ENCODE measurements around the gene IGLL1. TPM values are rescaled to one million over a fixed set of nuclear protein-coding genes. Genes with fewer than 3 reads are reported as not detected.
A peak's percentile ranks its signal among the peaks of the same experiment; 100 is the strongest.

IGLL1 gene
- polyA plus RNA-seq, 6 donors from 2014 or later: not detected

DNA sequence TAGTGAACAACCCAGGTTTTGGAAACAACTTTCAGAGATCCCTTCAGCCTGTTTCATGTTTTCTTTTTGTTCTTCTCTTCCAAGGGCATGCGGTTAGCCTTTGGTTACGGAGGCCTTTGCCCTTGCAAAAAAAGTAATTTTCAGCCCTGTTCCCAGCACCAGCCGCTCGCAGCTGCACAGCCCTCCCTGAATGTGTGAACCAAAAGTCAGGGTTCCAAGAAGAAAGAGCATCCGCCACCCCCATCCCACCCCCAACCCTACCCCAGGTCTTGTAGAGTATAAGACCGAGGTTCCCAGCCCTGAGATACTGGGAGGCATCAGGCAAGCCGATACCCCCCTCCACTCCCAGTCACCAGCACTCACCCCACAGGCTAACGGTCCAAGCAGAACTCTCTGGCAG, 56.4 kb downstream of the IGLL1 start:
- peak overlapping the region in 2 of 8 donors; percentile 24 to 41 for H3K4me3 Mint-ChIP-seq

More for the DNA sequence above, 56.4 kb downstream of the IGLL1 start:
- Mint-ChIP-seq H3K9me3 (peaks cover 0 to 3% (median 0%) of the 10 kb centered on the region in 7 donors), H3K4me1 (peaks cover 9 to 21% (median 9%) of the 10 kb centered on the region in 3 donors), H3K27me3 (peaks cover 11 to 33% (median 24%) of the 10 kb centered on the region in 3 donors), H3K27ac (peak overlapping the region in 1 of 6 donors; percentile 24), H3K36me3 (no peaks in the 10 kb centered on the region)
- DNase-seq (no peak), ATAC-seq (ENCODE audit: low read depth in 2 of 2) (no peak)

Other genes starting within 250 kb of the IGLL1 start
- gene DRICH1, start 52.0 kb upstream of the IGLL1 start, polyA plus RNA-seq (ENCODE audit: low read depth in 6 of 6): under 1 TPM in 2 of 6 donors, not detected in 4; 0.21 to 0.23 TPM
- 1 to 10 TPM in 5 of 6 donors, under 1 TPM in 1; 0.78 to 3.9 (median 1.9) TPM for gene RGL4, start 110.7 kb upstream of the IGLL1 start, polyA plus RNA-seq (ENCODE audit: low read depth in 6 of 6)
- gene ZNF70, start 170.8 kb upstream of the IGLL1 start, polyA plus RNA-seq (ENCODE audit: low read depth in 6 of 6): 1 to 10 TPM in 1 of 6 donors, under 1 TPM in 4, not detected in 1; 0.22 to 1.0 (median 0.47) TPM
- 1,000 to 10,000 TPM in 5 of 6 donors, 100 to 1,000 TPM in 1; 910 to 1,673 (median 1,335) TPM for gene VPREB3, start 174.1 kb upstream of the IGLL1 start, polyA plus RNA-seq (ENCODE audit: low read depth in 6 of 6)
- gene C22orf15, start 182.7 kb upstream of the IGLL1 start, polyA plus RNA-seq (ENCODE audit: low read depth in 6 of 6): 1 to 10 TPM in 2 of 6 donors, under 1 TPM in 2, not detected in 2; 0.13 to 4.9 (median 1.0) TPM
- gene CHCHD10, start 187.7 kb upstream of the IGLL1 start, polyA plus RNA-seq (ENCODE audit: low read depth in 6 of 6): 10 to 100 TPM; 36.3 to 65.9 (median 62.6) TPM
- 10 to 100 TPM; 10.2 to 18.9 (median 14.2) TPM for gene MMP11, start 192.6 kb upstream of the IGLL1 start, polyA plus RNA-seq (ENCODE audit: low read depth in 6 of 6)
- gene SMARCB1, start 206.7 kb upstream of the IGLL1 start, polyA plus RNA-seq (ENCODE audit: low read depth in 6 of 6): 10 to 100 TPM; 73.0 to 90.9 (median 78.1) TPM

Measured in naive B cell (primary cell).